ENCODE measurements around the gene DRAP1. TPM values are rescaled to one million over a fixed set of nuclear protein-coding genes. Genes with fewer than 3 reads are reported as not detected.
A peak's percentile ranks its signal among the peaks of the same experiment; 100 is the strongest.

The DRAP1 gene
- total RNA-seq, 1 experiment from 2014 or later = 105 TPM

- no peak for TF ChIP-seq CTCF (conservative IDR thresholded peaks at IDR 0.05)
- Histone ChIP-seq H3K4ac (ENCODE audit: low read depth, low read length) (no peak within 1 kb of the TSS), H3T11ph (ENCODE audit: low read length) (no peak within 1 kb of the TSS), H2BK12ac (ENCODE audit: insufficient read length, low read depth, low read length) (no peak within 1 kb of the TSS), H4K5ac (ENCODE audit: insufficient read length, low read depth, low read length) (no peak within 1 kb of the TSS), H3K56ac (ENCODE audit: insufficient read length, low read depth, low read length) (no peak within 1 kb of the TSS), H2BK15ac (ENCODE audit: low read depth, low read length) (no peak within 1 kb of the TSS), H3K18ac (ENCODE audit: insufficient read length, low read depth, low read length) (no peak within 1 kb of the TSS), H3K23me2 (ENCODE audit: insufficient read length, low read depth, low read length, poor library complexity, severe bottlenecking) (no peaks in the 10 kb centered on the region), H3K23ac (ENCODE audit: insufficient read length, low read depth, low read length) (no peak within 1 kb of the TSS), H2BK120ac (ENCODE audit: low read depth, low read length, poor library complexity, severe bottlenecking) (no peak within 1 kb of the TSS), H3K9me3 (ENCODE audit: control insufficient read depth, low read depth, low read length) (no peaks in the 10 kb centered on the region), H2AK5ac (ENCODE audit: insufficient read length, low read length) (no peak within 1 kb of the TSS), H3K27me3 (ENCODE audit: insufficient read depth, low read length) (no peaks in the 10 kb centered on the region), H3K4me2 (ENCODE audit: insufficient read depth, insufficient read length, low read length) (no peak within 1 kb of the TSS), H2BK5ac (ENCODE audit: insufficient read length, low read length) (no peak within 1 kb of the TSS), H3K4me1 (ENCODE audit: insufficient read depth, low read length) (no peaks in the 10 kb centered on the region), H4K8ac (replicated peaks; ENCODE audit: insufficient read length, low read depth, low read length) (no peak within 1 kb of the TSS), H2BK20ac (ENCODE audit: low read depth, low read length, poor library complexity, severe bottlenecking) (no peak within 1 kb of the TSS), H4K91ac (ENCODE audit: insufficient read length, low read depth, low read length) (no peak within 1 kb of the TSS), H3K79me2 (ENCODE audit: insufficient read depth, low read length) (no peaks in the 10 kb centered on the region), H2AFZ (ENCODE audit: low read length) (no peak within 1 kb of the TSS), H3K27ac (ENCODE audit: insufficient read length, low read depth, low read length) (no peak within 1 kb of the TSS), H3K79me1 (ENCODE audit: insufficient read depth, low read depth, low read length, poor library complexity, severe bottlenecking) (no peaks in the 10 kb centered on the region), H3K14ac (ENCODE audit: insufficient read depth, low read length) (no peak within 1 kb of the TSS; the same call in 1 of the 2 replicates), H3K9ac (ENCODE audit: extremely low read depth, insufficient read length, low read length) (no peak within 1 kb of the TSS), H4K20me1 (ENCODE audit: control insufficient read depth, insufficient read depth, insufficient read length) (no peaks in the 10 kb centered on the region)
- Mint-ChIP-seq H3K9me3 (no peaks in the 10 kb centered on the region; a peak in 1 of 5 replicates), H3K4me1 (peaks cover 2 to 6% of the 10 kb centered on the region in 2 experiments), H3K27ac (peak within 1 kb of the TSS in 1 of 3 experiments; percentile 62; a peak in 1 of 7 replicates), H3K4me3 (no peak within 1 kb of the TSS), H3K36me3 (ENCODE audit: insufficient read depth in 1 of 3, low read depth in 3 of 3) (peaks cover 18 to 30% (median 27%) of the 10 kb centered on the region in 3 experiments; a peak in 6 of 7 replicates), H3K27me3 (ENCODE audit: low read depth) (peaks cover 17% of the 10 kb centered on the region)
- DNase-seq = no peak
- WGBS (ENCODE audit: extremely low coverage, insufficient read length, low lambda C conversion rate) = no CpG with 5 or more reads among the region's 7 CpGs
Measured at GRCh38 chr11:65879617-65880016, 39.6 kb upstream of the DRAP1 start, which contains the start of gene CTSW. Gene CTSW (plus strand): TSS chr11:65879837. CDS start chr11:65879855, 18 bp downstream.

All from H9 (cell line).